ENCODE data around the gene IGSF3.

IGSF3 gene

DNA sequence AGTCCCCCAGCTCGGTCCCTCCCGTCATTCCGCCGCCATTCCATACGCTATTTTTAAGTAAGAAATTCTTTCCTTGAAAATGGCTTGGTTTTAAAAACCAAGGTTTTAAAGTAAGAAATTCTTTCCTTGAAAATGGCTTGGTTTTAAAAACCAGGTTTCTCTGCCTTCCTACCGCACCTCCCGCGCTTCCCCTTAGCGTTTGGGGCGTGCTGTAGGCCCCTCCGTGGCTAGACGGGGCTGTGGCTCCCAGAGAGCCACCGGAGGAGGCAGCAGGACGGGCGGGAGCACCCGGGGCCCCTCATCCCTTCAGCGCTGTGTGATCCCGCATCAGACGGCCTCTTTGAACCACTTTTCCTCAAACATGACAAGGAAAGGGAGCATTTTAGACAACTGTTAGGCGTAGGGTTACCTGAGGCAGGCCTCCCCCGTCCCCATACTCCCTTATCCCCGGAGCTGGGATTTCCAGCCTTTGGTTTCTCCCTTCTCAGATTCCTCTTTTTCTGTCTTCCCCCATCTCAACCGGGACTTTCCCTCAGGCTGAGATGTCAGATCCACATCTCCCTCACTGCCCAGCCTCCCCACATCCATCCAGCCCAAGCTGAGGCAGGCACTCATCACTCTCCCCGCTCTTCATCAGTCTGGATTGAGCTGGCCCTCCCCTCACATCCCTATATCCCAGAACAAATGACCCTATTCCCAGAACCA lies 96.2 kb downstream of the IGSF3 start:
- H3K27ac ChIP-seq, result peak overlapping the region; percentile 93
- no peak for DNase-seq (ENCODE audit: low spot score)
- ChIA-PET CTCF (interaction anchor here (0.6 to 0.9 kb wide), 4 partner anchors 41 to 1205 kb away, joined by 3 to 5 read pairs (median 4); no protein-coding TSS in a partner anchor), POLR2A (ENCODE audit: low non-redundant PET) (no interaction called here)
- TF ChIP-seq, protein P1, sequence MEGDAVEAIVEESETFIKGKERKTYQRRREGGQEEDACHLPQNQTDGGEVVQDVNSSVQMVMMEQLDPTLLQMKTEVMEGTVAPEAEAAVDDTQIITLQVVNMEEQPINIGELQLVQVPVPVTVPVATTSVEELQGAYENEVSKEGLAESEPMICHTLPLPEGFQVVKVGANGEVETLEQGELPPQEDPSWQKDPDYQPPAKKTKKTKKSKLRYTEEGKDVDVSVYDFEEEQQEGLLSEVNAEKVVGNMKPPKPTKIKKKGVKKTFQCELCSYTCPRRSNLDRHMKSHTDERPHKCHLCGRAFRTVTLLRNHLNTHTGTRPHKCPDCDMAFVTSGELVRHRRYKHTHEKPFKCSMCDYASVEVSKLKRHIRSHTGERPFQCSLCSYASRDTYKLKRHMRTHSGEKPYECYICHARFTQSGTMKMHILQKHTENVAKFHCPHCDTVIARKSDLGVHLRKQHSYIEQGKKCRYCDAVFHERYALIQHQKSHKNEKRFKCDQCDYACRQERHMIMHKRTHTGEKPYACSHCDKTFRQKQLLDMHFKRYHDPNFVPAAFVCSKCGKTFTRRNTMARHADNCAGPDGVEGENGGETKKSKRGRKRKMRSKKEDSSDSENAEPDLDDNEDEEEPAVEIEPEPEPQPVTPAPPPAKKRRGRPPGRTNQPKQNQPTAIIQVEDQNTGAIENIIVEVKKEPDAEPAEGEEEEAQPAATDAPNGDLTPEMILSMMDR (conservative IDR thresholded peaks at IDR 0.05; ENCODE audit: low read depth), result no peak

- CTCF ChIA-PET, result interaction anchor here (0.5 to 0.7 kb wide), 3 partner anchors 14 to 1204 kb away, joined by 4 to 5 read pairs (median 4); no protein-coding TSS in a partner anchor
- TF ChIP-seq, protein P1 (conservative IDR thresholded peaks at IDR 0.05; ENCODE audit: low read depth), result peak; percentile 91
- peak; percentile 81 for DNase-seq (ENCODE audit: low spot score)
- peak within 1 kb of the TSS; percentile 93 for H3K27ac ChIP-seq
- POLR2A ChIA-PET (ENCODE audit: low non-redundant PET), result no interaction called here
Observed at GRCh38 chr1:116570358-116571214, 96.9 kb downstream of the IGSF3 start, which contains the start of gene CD58. Gene CD58, minus strand, starts transcription at chr1:116571026. Its CDS starts 54 bp downstream, at chr1:116570972.

DNA sequence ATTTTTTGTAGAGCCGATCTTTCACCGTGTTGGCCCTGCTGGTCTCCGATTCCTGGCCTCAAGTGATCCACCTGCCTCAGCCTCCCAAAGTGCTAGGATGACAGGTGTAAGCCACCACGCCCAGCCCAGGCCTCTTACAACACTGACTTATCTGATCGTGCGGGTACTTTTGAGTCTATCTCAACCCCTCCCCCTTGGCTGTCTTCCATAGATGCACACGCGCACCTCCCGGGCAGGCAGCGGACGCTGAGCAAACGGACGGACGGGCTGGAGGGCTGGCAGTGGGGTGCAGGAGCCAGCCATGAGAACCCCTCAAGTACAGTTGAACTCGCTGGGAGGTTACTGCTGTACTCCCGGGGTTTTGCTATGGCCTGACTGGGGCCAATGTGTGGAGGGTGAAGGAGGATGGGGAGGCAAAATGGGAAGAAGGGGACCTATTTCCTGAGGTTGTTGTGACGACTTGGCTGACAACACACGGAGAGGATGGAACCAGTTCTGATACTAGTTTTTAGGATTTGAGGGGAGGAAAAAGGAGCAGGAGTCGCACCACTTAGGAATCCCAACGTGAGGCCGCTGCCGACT lies 97.7 kb downstream of the IGSF3 start:
- TF ChIP-seq, protein P1 (conservative IDR thresholded peaks at IDR 0.05; ENCODE audit: low read depth), result no peak
- no peak for DNase-seq (ENCODE audit: low spot score)
- POLR2A ChIA-PET (ENCODE audit: low non-redundant PET), result interaction anchor here (0.5 kb wide), 1 partner anchor 380 kb away, joined by 3 read pairs; no protein-coding TSS in a partner anchor
- peak overlapping the region; percentile 93 for H3K27ac ChIP-seq
- CTCF ChIA-PET, result interaction anchor here (0.7 to 0.9 kb wide), 2 partner anchors 355 to 1246 kb away, joined by 4 to 8 read pairs; no protein-coding TSS in a partner anchor

DNA sequence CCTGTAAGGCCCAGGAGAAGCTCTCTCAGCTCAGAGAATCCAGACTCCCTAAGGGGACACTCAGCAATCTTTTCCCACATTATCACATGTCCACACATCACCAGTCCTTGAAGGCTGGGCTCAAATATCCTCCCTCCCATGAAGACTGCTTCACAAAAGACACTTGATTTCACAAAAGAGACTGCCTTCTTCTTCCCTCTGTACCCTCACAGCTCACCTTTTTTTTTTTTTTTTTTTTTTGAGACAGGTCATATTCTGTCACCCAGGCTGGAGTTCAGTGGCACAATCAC lies 98.2 kb downstream of the IGSF3 start:
- no peak for DNase-seq (ENCODE audit: low spot score)
- H3K27ac ChIP-seq, result peak overlapping the region; percentile 93
- ChIA-PET POLR2A (ENCODE audit: low non-redundant PET) (interaction anchor here (0.5 kb wide), 1 partner anchor 380 kb away, joined by 3 read pairs; no protein-coding TSS in a partner anchor), CTCF (interaction anchor here (0.6 to 0.9 kb wide), 3 partner anchors 355 to 1246 kb away, joined by 4 to 8 read pairs (median 5); no protein-coding TSS in a partner anchor)
- TF ChIP-seq, protein P1 (conservative IDR thresholded peaks at IDR 0.05; ENCODE audit: low read depth), result no peak

DNA sequence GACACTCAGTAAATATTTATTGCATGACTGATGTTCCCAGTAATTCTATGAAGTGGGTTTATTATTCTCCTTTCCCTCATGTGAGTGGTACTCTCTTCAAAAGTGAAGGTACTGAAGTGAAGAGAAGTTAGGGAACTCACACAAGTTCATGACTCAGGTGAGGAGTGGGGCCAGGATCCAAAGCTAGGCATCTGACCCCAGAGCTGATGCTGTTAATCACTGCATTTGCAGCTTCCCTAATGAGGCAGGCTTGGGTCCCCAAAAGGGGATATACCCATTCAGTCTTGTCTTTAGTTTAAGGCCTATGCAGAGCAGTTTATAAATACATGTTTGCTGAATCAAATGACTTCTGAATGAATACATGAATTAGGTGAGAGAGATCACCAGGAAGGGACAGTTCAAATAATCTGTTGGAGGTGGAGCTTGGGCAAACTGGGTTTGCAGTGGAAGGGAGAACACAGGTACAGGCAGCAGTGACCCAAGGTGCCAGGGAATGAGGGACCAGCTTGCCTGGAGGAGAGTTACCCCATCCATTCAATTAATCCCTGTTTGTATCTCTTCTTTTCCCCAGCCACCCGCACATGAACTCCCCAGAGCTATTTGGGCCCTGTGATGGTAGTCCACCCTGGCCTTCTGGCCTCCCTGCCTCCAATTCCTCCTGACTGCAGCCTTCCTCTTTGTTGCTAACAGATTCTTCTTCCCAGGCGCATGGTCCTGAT lies 98.7 kb downstream of the IGSF3 start:
- ChIA-PET POLR2A (ENCODE audit: low non-redundant PET) (interaction anchor here (0.5 kb wide), 2 partner anchors 64 to 381 kb away, joined by 3 to 5 read pairs; no protein-coding TSS in a partner anchor), CTCF (interaction anchor here (0.6 to 0.9 kb wide), 3 partner anchors 28 to 430 kb away, joined by 3 to 8 read pairs (median 5); no protein-coding TSS in a partner anchor)
- no peak for DNase-seq (ENCODE audit: low spot score)
- peak overlapping the region; percentile 93 for H3K27ac ChIP-seq
- TF ChIP-seq, protein P1 (conservative IDR thresholded peaks at IDR 0.05; ENCODE audit: low read depth), result no peak

Data from RWPE1 (cell line).